ENCODE measurements around the gene IGDCC3. TPM values are rescaled to one million over a fixed set of nuclear protein-coding genes. Genes with fewer than 3 reads are reported as not detected.

The IGDCC3 gene
- total RNA-seq, 2 donors from 2014 or later, result 7.9 to 13.5 TPM

- TF ChIP-seq CTCF (conservative IDR thresholded peaks at IDR 0.05), result no peak
- H3K9me3 Mint-ChIP-seq, result no peaks in the 10 kb centered on the region
- H3K36me3 ChIP-seq (ENCODE audit: control insufficient read depth, insufficient read depth, low read length), result no peaks in the 10 kb centered on the region
- no peaks in the 10 kb centered on the region for H3K36me3 Mint-ChIP-seq (ENCODE audit: low read depth)
- peaks cover 2% of the 10 kb centered on the region for H3K27me3 Mint-ChIP-seq (ENCODE audit: insufficient read depth)
- no peak overlapping the region for H3K27ac ChIP-seq (ENCODE audit: low read depth, low read length)
- no peak overlapping the region for H3K4me3 ChIP-seq (ENCODE audit: low read length)
- H3K4me3 Mint-ChIP-seq, result no peak overlapping the region
- H3K4me1 ChIP-seq (ENCODE audit: control insufficient read depth, insufficient read depth, low read length), result peaks cover 3% of the 10 kb centered on the region
- H3K27ac Mint-ChIP-seq, result no peak overlapping the region
- 93% methylated on average over 1 of the region's 1 CpG for WGBS, 2 experiments (ENCODE audit: insufficient coverage in 1 of 2, insufficient read length in 1 of 2)
- peaks cover 11% of the 10 kb centered on the region for H3K4me1 Mint-ChIP-seq
- no peak overlapping the region for H3K9ac ChIP-seq (ENCODE audit: extremely low read depth, low read length, poor library complexity, severe bottlenecking)
- DNase-seq, result no peak
- H3K27me3 ChIP-seq (ENCODE audit: control insufficient read depth, insufficient read depth, low read length, poor library complexity, severe bottlenecking), result no peaks in the 10 kb centered on the region
- no peaks in the 10 kb centered on the region for H3K9me3 ChIP-seq (ENCODE audit: control insufficient read depth, low read length)
These were observed 84.8 kb downstream of the IGDCC3 start for GRCh38 chr15:65292938-65293518.

- H3K4me1 ChIP-seq (ENCODE audit: control insufficient read depth, insufficient read depth, low read length), result peaks cover 17% of the 10 kb centered on the region
- 94 to 97% methylated on average over 7 of the region's 7 CpGs for WGBS, 2 experiments (ENCODE audit: insufficient coverage in 1 of 2, insufficient read length in 1 of 2)
- peaks cover 27% of the 10 kb centered on the region for H3K4me1 Mint-ChIP-seq
- no peak overlapping the region for H3K27ac ChIP-seq (ENCODE audit: low read depth, low read length)
- no peaks in the 10 kb centered on the region for H3K9me3 ChIP-seq (ENCODE audit: control insufficient read depth, low read length)
- no peaks in the 10 kb centered on the region for H3K36me3 Mint-ChIP-seq (ENCODE audit: low read depth)
- no peak for TF ChIP-seq CTCF (conservative IDR thresholded peaks at IDR 0.05)
- peaks cover 6% of the 10 kb centered on the region for H3K27me3 Mint-ChIP-seq (ENCODE audit: insufficient read depth)
- H3K27ac Mint-ChIP-seq, result no peak overlapping the region
- no peak overlapping the region for H3K4me3 Mint-ChIP-seq
- H3K9me3 Mint-ChIP-seq, result no peaks in the 10 kb centered on the region
- H3K27me3 ChIP-seq (ENCODE audit: control insufficient read depth, insufficient read depth, low read length, poor library complexity, severe bottlenecking), result no peaks in the 10 kb centered on the region
- H3K36me3 ChIP-seq (ENCODE audit: control insufficient read depth, insufficient read depth, low read length), result no peaks in the 10 kb centered on the region
- H3K4me3 ChIP-seq (ENCODE audit: low read length), result no peak overlapping the region
- H3K9ac ChIP-seq (ENCODE audit: extremely low read depth, low read length, poor library complexity, severe bottlenecking), result no peak overlapping the region
- DNase-seq, result no peak
These were observed 87.6 kb downstream of the IGDCC3 start for GRCh38 chr15:65290228-65290627.

- Mint-ChIP-seq H3K4me3 (no peak overlapping the region), H3K36me3 (ENCODE audit: low read depth) (no peaks in the 10 kb centered on the region), H3K27ac (no peak overlapping the region), H3K4me1 (peaks cover 27% of the 10 kb centered on the region), H3K27me3 (ENCODE audit: insufficient read depth) (peaks cover 6% of the 10 kb centered on the region), H3K9me3 (no peaks in the 10 kb centered on the region)
- Histone ChIP-seq H3K27ac (ENCODE audit: low read depth, low read length) (no peak overlapping the region), H3K9ac (ENCODE audit: extremely low read depth, low read length, poor library complexity, severe bottlenecking) (no peak overlapping the region), H3K27me3 (ENCODE audit: control insufficient read depth, insufficient read depth, low read length, poor library complexity, severe bottlenecking) (no peaks in the 10 kb centered on the region), H3K36me3 (ENCODE audit: control insufficient read depth, insufficient read depth, low read length) (no peaks in the 10 kb centered on the region), H3K4me1 (ENCODE audit: control insufficient read depth, insufficient read depth, low read length) (peaks cover 18% of the 10 kb centered on the region), H3K9me3 (ENCODE audit: control insufficient read depth, low read length) (no peaks in the 10 kb centered on the region), H3K4me3 (ENCODE audit: low read length) (no peak overlapping the region)
- 88 to 93% methylated on average over 3 to 7 of the region's 7 CpGs for WGBS, 2 experiments (ENCODE audit: insufficient coverage in 1 of 2, insufficient read length in 1 of 2)
- DNase-seq, result no peak
- no peak for TF ChIP-seq CTCF (conservative IDR thresholded peaks at IDR 0.05)
These were observed 88.4 kb downstream of the IGDCC3 start for GRCh38 chr15:65289261-65289854.

All from endodermal cell (in vitro differentiated cells).